ENCODE results near the gene STAT1. TPM values are rescaled to one million over a fixed set of nuclear protein-coding genes. Genes with fewer than 3 reads are reported as not detected.

STAT1 gene
- total and polyA plus RNA-seq, 9 of the 15 experiments (the other 6 are each of a cell fraction or from before 2014, with no cell fraction given), result 8.7 to 34.4 (median 26.8) TPM

DNA sequence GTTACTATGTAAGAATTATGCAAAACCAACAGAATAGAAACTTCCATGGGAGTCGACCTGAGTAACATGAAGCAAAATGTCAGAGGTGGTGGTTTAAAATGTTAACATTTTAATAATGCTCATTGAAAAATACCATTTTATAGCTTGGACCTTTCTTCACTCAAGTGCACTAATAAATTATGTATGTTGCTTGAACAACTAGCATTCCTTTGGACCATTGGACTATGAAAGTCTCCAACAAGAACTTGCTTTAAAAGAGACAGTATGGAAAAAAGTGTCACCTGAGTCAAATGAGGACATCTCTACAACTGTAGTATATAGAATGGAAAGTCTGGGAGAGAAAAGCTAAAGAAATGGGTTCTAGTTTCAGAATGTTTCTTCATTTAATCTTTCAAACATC, 81.5 kb downstream of the STAT1 start:
- POLR2A ChIA-PET, result no interaction called here
- no peaks in the 10 kb centered on the region for H4K20me1 ChIP-seq (replicated peaks; ENCODE audit: control insufficient read depth, insufficient read depth, low read length)
- H2AFZ ChIP-seq (ENCODE audit: low read depth, low read length), result no peak overlapping the region
- in situ Hi-C loops (cut with MboI) (no loop called here), intact Hi-C loops (cut with micrococcal nuclease) (no loop called here)
- no peak for TF ChIP-seq HMG20B (CRISPR knock-in tag; IDR thresholded peaks at IDR 0.05)
- no peak for TF ChIP-seq NRF1 (conservative IDR thresholded peaks at IDR 0.05 in 1 of 2, IDR thresholded peaks at IDR 0.05 in 1 of 2)
- no peak for TF ChIP-seq MYNN (IDR thresholded peaks at IDR 0.05)
- TF ChIP-seq MYNN (CRISPR knock-in tag; IDR thresholded peaks at IDR 0.05), result no peak
- no peak for TF ChIP-seq POLR2AphosphoS2 (IDR thresholded peaks at IDR 0.05; ENCODE audit: low read length)
- TF ChIP-seq, protein P1, sequence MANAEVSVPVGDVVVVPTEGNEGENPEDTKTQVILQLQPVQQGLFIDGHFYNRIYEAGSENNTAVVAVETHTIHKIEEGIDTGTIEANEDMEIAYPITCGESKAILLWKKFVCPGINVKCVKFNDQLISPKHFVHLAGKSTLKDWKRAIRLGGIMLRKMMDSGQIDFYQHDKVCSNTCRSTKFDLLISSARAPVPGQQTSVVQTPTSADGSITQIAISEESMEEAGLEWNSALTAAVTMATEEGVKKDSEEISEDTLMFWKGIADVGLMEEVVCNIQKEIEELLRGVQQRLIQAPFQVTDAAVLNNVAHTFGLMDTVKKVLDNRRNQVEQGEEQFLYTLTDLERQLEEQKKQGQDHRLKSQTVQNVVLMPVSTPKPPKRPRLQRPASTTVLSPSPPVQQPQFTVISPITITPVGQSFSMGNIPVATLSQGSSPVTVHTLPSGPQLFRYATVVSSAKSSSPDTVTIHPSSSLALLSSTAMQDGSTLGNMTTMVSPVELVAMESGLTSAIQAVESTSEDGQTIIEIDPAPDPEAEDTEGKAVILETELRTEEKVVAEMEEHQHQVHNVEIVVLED (CRISPR knock-in tag; IDR thresholded peaks at IDR 0.05), result no peak
- TF ChIP-seq RUNX1 (IDR thresholded peaks at IDR 0.05; ENCODE audit: low read depth), result no peak
- no peak for TF ChIP-seq GABPB2 (CRISPR knock-in tag; conservative IDR thresholded peaks at IDR 0.05)
- TF ChIP-seq, protein P2, sequence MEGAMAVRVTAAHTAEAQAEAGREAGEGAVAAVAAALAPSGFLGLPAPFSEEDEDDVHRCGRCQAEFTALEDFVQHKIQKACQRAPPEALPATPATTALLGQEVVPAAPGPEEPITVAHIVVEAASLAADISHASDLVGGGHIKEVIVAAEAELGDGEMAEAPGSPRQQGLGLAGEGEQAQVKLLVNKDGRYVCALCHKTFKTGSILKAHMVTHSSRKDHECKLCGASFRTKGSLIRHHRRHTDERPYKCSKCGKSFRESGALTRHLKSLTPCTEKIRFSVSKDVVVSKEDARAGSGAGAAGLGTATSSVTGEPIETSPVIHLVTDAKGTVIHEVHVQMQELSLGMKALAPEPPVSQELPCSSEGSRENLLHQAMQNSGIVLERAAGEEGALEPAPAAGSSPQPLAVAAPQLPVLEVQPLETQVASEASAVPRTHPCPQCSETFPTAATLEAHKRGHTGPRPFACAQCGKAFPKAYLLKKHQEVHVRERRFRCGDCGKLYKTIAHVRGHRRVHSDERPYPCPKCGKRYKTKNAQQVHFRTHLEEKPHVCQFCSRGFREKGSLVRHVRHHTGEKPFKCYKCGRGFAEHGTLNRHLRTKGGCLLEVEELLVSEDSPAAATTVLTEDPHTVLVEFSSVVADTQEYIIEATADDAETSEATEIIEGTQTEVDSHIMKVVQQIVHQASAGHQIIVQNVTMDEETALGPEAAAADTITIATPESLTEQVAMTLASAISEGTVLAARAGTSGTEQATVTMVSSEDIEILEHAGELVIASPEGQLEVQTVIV (CRISPR knock-in tag; IDR thresholded peaks at IDR 0.05; ENCODE audit: borderline replicate concordance), result no peak
- no peak for TF ChIP-seq ZSCAN29 (IDR thresholded peaks at IDR 0.05)
- peaks cover 40% of the 10 kb centered on the region for H3K36me3 ChIP-seq (ENCODE audit: control insufficient read depth, insufficient read depth, low read length)
- no peaks in the 10 kb centered on the region for H3K27me3 ChIP-seq (ENCODE audit: control insufficient read depth in 2 of 2, insufficient read depth in 2 of 2, low read length in 2 of 2)
- H3K79me2 ChIP-seq (ENCODE audit: control insufficient read depth, insufficient read depth, low read length), result no peaks in the 10 kb centered on the region
- WGBS (ENCODE audit: insufficient coverage, low coverage, missing lambda C conversion rate), result 85% methylated on average over 1 of the region's 1 CpG
- H3K9me1 ChIP-seq (ENCODE audit: control insufficient read depth, insufficient read depth, low read length), result no peaks in the 10 kb centered on the region
- CTCF ChIA-PET (ENCODE audit: low intra/inter-chr PET ratio), result no interaction called here
- H3K4me1 ChIP-seq (replicated peaks in 1 of 2; ENCODE audit: control insufficient read depth in 2 of 2, insufficient read depth in 2 of 2, low read length in 2 of 2), result no peaks in the 10 kb centered on the region
- H3K4me2 ChIP-seq (ENCODE audit: insufficient read depth, low read length), result no peak overlapping the region
- DNase-seq (ENCODE audit: extremely low read depth in 1 of 4, low spot score in 3 of 4), result no peak
- no TSS peak for BruUV-seq (replicated peaks)
- H3K9me3 ChIP-seq (replicated peaks; ENCODE audit: control insufficient read depth, insufficient read depth, low read depth, low read length), result no peaks in the 10 kb centered on the region
- no peak overlapping the region for H3K9ac ChIP-seq (ENCODE audit: insufficient read depth in 1 of 2, low read depth in 2 of 2, low read length in 2 of 2)
- no peak for FAIRE-seq
- ATAC-seq, result no peak
- no peak overlapping the region for H3K27ac ChIP-seq (ENCODE audit: extremely low read depth, low read depth, low read length)
- no peak overlapping the region for H3K4me3 ChIP-seq

Measured in K562 (cell line).